Kidney epithelial cell (primary cell): Measurements from ENCODE around the gene IFNK. TPM values are rescaled to one million over a fixed set of nuclear protein-coding genes. Genes with fewer than 3 reads are reported as not detected.

Experiments used
- DNase-seq: peaks from one replicate; pipeline ENCODE4 v3.0.0-alpha.2; 2010; ENCODE audit warnings: low read depth
- H3K27me3 ChIP-seq: 2 replicates; pipeline ENCODE4 v1.6.0; 2011; ENCODE audit warnings: low read length; ENCODE audit not compliant: control insufficient read depth, insufficient read depth
- H3K36me3 ChIP-seq: 2 replicates; pipeline ENCODE4 v1.5.1; 2011; ENCODE audit warnings: low read length; ENCODE audit not compliant: control insufficient read depth, insufficient read depth
- H3K4me3 ChIP-seq: 2 replicates; pipeline ENCODE4 v1.5.1; 2011; ENCODE audit warnings: low read depth, mild to moderate bottlenecking, control low read depth, low read length
- CTCF ChIP-seq: IDR thresholded peaks from 2 replicates; pipeline ENCODE4 v1.5.1; 2011; ENCODE audit warnings: mild to moderate bottlenecking, moderate library complexity, low read length, control low read depth, inconsistent platforms; ENCODE audit not compliant: insufficient read depth, poor library complexity, severe bottlenecking
- total RNA-seq: library from RNA; depleted of rRNA; stranded (reverse); fragments of >200 nt; gene quantifications from 2 replicates; pipeline ENCODE4 v1.2.3, GENCODE V29; 2015

Gene IFNK
- total RNA-seq, 1 donor from 2014 or later, result not detected

- TF ChIP-seq CTCF, result no peak
- no peaks in the 10 kb centered on the region for H3K36me3 ChIP-seq
- H3K27me3 ChIP-seq, result no peaks in the 10 kb centered on the region
- H3K4me3 ChIP-seq, result no peak overlapping the region
- no peak for DNase-seq
These were observed 949 bp upstream of the IFNK start for GRCh38 chr9:27523141-27523540.

GRCh38 chr9:27527702-27528075 lies 3.6 kb downstream of the IFNK start:
- TF ChIP-seq CTCF, result no peak
- no peaks in the 10 kb centered on the region for H3K27me3 ChIP-seq
- DNase-seq, result no peak
- H3K4me3 ChIP-seq, result peak overlapping the region; percentile 67
- no peaks in the 10 kb centered on the region for H3K36me3 ChIP-seq

- Histone ChIP-seq H3K36me3 (no peaks in the 10 kb centered on the region), H3K27me3 (no peaks in the 10 kb centered on the region), H3K4me3 (peak overlapping the region; percentile 67)
- no peak for DNase-seq
- TF ChIP-seq CTCF, result no peak
These were observed 4.2 kb downstream of the IFNK start for GRCh38 chr9:27528076-27528885.

- H3K27me3 ChIP-seq, result no peaks in the 10 kb centered on the region
- no peak for DNase-seq
- H3K36me3 ChIP-seq, result no peaks in the 10 kb centered on the region
- peak overlapping the region; percentile 67 for H3K4me3 ChIP-seq
- TF ChIP-seq CTCF, result no peak
These were observed 4.8 kb downstream of the IFNK start for GRCh38 chr9:27528886-27529315.

GRCh38 chr9:27529316-27530278 lies 5.5 kb downstream of the IFNK start, which contains the start of gene MOB3B:
Gene MOB3B (minus strand): TSS chr9:27529814. CDS start chr9:27455550, 74,264 bp downstream.
- H3K4me3 ChIP-seq, result peak within 1 kb of the TSS; percentile 67
- no peaks in the 10 kb centered on the region for H3K27me3 ChIP-seq
- TF ChIP-seq CTCF, result peak; percentile 64
- DNase-seq, result no peak
- no peaks in the 10 kb centered on the region for H3K36me3 ChIP-seq
